Suprapubic skin (tissue), 4 donors: ENCODE results near the gene DAB2. TPM values are rescaled to one million over a fixed set of nuclear protein-coding genes. Genes with fewer than 3 reads are reported as not detected.

Experiments used
- DNase-seq, 2 donors: peaks; one replicate each; pipeline ENCODE4 v3.0.0-alpha.2; 2019; ENCODE audit warnings: low spot score in 2 of 2
- H3K27ac ChIP-seq: fragments of 200-600 bp; sonication (generic); one replicate; pipeline ENCODE4 v1.5.1; 2019
- H3K27me3 ChIP-seq: fragments of 200-600 bp; sonication (generic); one replicate; pipeline ENCODE4 v1.5.1; 2019
- H3K36me3 ChIP-seq: fragments of 200-600 bp; sonication (generic); one replicate; pipeline ENCODE4 v1.5.1; 2019
- H3K4me1 ChIP-seq: fragments of 200-600 bp; sonication (generic); one replicate; pipeline ENCODE4 v1.5.1; 2019
- H3K4me3 ChIP-seq: fragments of 200-600 bp; sonication (generic); one replicate; pipeline ENCODE4 v1.5.1; 2019; ENCODE audit warnings: mild to moderate bottlenecking
- H3K9me3 ChIP-seq: fragments of 200-600 bp; sonication (generic); one replicate; pipeline ENCODE4 v1.5.1; 2019
- CTCF ChIP-seq, 2 donors: fragments of 200-600 bp in 1 of 2; fragments of 450-650 bp in 1 of 2; sonication (generic) in 1 of 2; IDR thresholded peaks; one replicate each; pipeline ENCODE4 v1.5.1; 2016 to 2019; ENCODE audit warnings: antibody characterized with exemption in 2 of 2, mild to moderate bottlenecking in 1 of 2, moderate library complexity in 1 of 2
- EP300 ChIP-seq: sonication (generic); formaldehyde crosslinking; IDR thresholded peaks from one replicate; pipeline ENCODE4 v1.6.1; 2017; ENCODE audit warnings: antibody characterized with exemption
- POLR2A ChIP-seq, 2 donors: fragments of 450-650 bp; IDR thresholded peaks; one replicate each; pipeline ENCODE4 v1.6.1; 2017; ENCODE audit warnings: antibody characterized with exemption in 2 of 2, mild to moderate bottlenecking in 2 of 2, moderate library complexity in 2 of 2
- POLR2AphosphoS5 ChIP-seq, 3 donors: sonication (generic); formaldehyde crosslinking; IDR thresholded peaks; one replicate each; pipeline ENCODE4 v1.6.1; 2017; ENCODE audit warnings: antibody characterized with exemption in 3 of 3
- WGBS: methylation state at CpG from one replicate; pipeline ENCODE4 v1.1.5; 2018; 5-methylcytosine and 5-hydroxymethylcytosine counted together
- total RNA-seq, 4 donors: library from RNA; depleted of rRNA; stranded (reverse); fragments of >200 nt; gene quantifications; one replicate each; pipeline ENCODE4 v1.1.0, GENCODE V29; 2016

DAB2 gene
- total RNA-seq, 4 donors from 2014 or later: 7.1 to 30.6 (median 11.7) TPM

DNA sequence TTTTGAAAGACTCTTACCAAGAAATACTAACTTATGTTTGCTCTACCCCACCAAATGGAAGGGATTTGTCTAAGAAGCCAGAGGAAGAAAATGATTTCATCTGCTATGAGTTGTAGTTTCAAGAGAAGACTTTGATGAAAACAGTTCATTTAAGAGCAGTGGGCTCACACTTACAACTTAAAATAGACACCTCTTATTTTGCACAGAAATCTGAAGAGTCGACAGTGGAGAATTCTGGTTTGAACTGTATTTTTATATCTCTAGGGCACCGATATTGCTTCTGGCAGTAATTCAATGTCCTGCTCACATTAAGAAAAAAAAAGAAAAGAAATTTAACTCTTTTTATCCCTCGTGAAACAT, 1.9 kb upstream of the DAB2 start:
- Histone ChIP-seq H3K4me1 (peaks cover 31% of the 10 kb centered on the region), H3K27me3 (no peaks in the 10 kb centered on the region), H3K9me3 (no peaks in the 10 kb centered on the region), H3K36me3 (no peaks in the 10 kb centered on the region), H3K27ac (peak overlapping the region; percentile 91), H3K4me3 (no peak overlapping the region)
- TF ChIP-seq EP300: no peak
- no peak for TF ChIP-seq CTCF (IDR thresholded peaks at IDR 0.05)
- TF ChIP-seq POLR2AphosphoS5 (IDR thresholded peaks at IDR 0.05): no peak
- no peak for TF ChIP-seq POLR2A (IDR thresholded peaks at IDR 0.05)
- 14% methylated on average over 3 of the region's 3 CpGs for WGBS
- no peak for DNase-seq

DNA sequence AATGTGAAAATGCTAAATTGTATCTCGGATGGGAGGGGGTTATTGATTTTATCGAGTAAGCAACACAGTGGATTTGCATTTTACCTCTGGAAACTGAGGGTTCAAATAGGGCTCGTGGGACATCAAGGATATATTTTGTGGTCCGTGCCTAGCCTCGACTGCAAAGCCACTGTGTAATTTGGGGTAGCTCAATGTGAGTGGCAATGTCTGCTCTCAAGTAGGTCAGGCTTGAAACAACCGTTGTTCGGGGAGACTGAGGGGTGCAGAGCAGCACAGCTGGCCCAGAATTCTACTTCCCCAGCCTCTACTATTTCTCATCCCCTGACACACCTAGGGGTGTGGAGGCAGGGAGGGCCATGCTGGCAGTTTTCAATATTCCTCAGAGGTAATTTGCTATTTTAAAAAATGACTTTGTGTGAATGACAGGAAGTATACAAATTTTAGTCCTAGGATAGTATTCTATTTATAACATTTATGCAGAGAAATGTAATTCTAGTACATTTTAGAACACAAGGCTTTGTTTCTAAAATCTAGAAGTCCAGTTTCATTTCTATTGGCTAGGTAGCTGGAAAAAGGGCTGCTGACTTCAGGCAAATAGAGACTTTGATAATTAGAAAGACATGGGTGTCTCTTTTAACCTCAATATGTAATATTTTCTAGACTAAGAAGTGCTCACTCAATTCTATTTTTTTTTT, 1.4 kb upstream of the DAB2 start:
- Histone ChIP-seq H3K4me3 (peak overlapping the region; percentile 62), H3K9me3 (no peaks in the 10 kb centered on the region), H3K36me3 (no peaks in the 10 kb centered on the region), H3K27ac (peak overlapping the region; percentile 91), H3K27me3 (no peaks in the 10 kb centered on the region), H3K4me1 (peaks cover 36% of the 10 kb centered on the region)
- WGBS: 48% methylated on average over 7 of the region's 7 CpGs
- DNase-seq: no peak
- TF ChIP-seq POLR2A (IDR thresholded peaks at IDR 0.05) (no peak), POLR2AphosphoS5 (IDR thresholded peaks at IDR 0.05) (no peak), EP300 (no peak), CTCF (IDR thresholded peaks at IDR 0.05) (no peak)

DNA sequence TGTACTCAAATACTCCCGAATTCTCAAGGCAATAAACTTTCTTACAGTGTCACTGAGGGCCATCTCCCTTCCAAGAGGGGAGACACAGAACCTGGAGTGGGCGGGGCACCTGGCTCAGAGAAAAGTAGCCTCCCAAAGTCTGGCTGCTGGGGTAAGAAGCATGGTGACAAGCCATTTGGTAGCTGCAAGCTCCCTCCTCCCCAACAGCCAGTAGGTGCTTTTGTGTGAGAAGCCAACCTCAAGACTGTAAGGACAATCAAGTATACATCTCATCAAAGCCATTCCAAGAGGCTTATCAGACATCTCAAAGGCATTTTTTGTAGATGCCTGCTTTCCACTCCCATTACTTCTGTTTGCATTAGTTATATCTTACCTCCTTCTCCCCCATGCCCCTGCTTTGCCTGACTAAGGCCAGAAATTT, 1.4 kb downstream of the DAB2 start:
- peaks cover 60% of the 10 kb centered on the region for H3K4me1 ChIP-seq

GRCh38 chr5:39422728-39423285, 2.0 kb downstream of the DAB2 start:
- H3K27ac ChIP-seq: peak overlapping the region; percentile 91
- no peaks in the 10 kb centered on the region for H3K36me3 ChIP-seq
- H3K27me3 ChIP-seq: no peaks in the 10 kb centered on the region
- H3K4me3 ChIP-seq: peak overlapping the region; percentile 62
- no peaks in the 10 kb centered on the region for H3K9me3 ChIP-seq
- H3K4me1 ChIP-seq: peaks cover 61% of the 10 kb centered on the region
- TF ChIP-seq CTCF (IDR thresholded peaks at IDR 0.05) (no peak), EP300 (no peak), POLR2A (IDR thresholded peaks at IDR 0.05) (no peak), POLR2AphosphoS5 (IDR thresholded peaks at IDR 0.05) (no peak)
- DNase-seq: no peak
- 52% methylated on average over 2 of the region's 2 CpGs for WGBS

More for the DNA sequence above, 1.4 kb downstream of the DAB2 start:
- whole genome bisulfite sequencing: 34% methylated on average over 2 of the region's 2 CpGs
- DNase-seq: no peak
- Histone ChIP-seq H3K36me3 (no peaks in the 10 kb centered on the region), H3K27me3 (no peaks in the 10 kb centered on the region), H3K27ac (peak overlapping the region; percentile 91), H3K4me3 (peak overlapping the region; percentile 62), H3K9me3 (no peaks in the 10 kb centered on the region)
- TF ChIP-seq POLR2A (IDR thresholded peaks at IDR 0.05) (no peak), CTCF (IDR thresholded peaks at IDR 0.05) (no peak), EP300 (no peak), POLR2AphosphoS5 (IDR thresholded peaks at IDR 0.05) (no peak)

GRCh38 chr5:39422036-39422606, 2.7 kb downstream of the DAB2 start:
- 44% methylated on average over 3 of the region's 3 CpGs for WGBS
- Histone ChIP-seq H3K9me3 (no peaks in the 10 kb centered on the region), H3K36me3 (no peaks in the 10 kb centered on the region), H3K27ac (peak overlapping the region; percentile 91), H3K4me1 (peaks cover 57% of the 10 kb centered on the region), H3K27me3 (no peaks in the 10 kb centered on the region), H3K4me3 (peak overlapping the region; percentile 62)
- TF ChIP-seq POLR2A (IDR thresholded peaks at IDR 0.05): no peak
- no peak for TF ChIP-seq POLR2AphosphoS5 (IDR thresholded peaks at IDR 0.05)
- TF ChIP-seq EP300: no peak
- DNase-seq: no peak
